ENCODE data around the gene MTERF4.

Gene MTERF4

GRCh38 chr2:241087420-241088268, 14.4 kb downstream of the MTERF4 start:
- no peak for DNase-seq

- no peak for DNase-seq
These were observed 17.1 kb downstream of the MTERF4 start for GRCh38 chr2:241084856-241085444.

- no peak for DNase-seq
These were observed 19.0 kb downstream of the MTERF4 start for GRCh38 chr2:241083091-241083415.

- DNase-seq: no peak
These were observed 19.6 kb downstream of the MTERF4 start for GRCh38 chr2:241082341-241083090.

GRCh38 chr2:241081643-241082340, 20.3 kb downstream of the MTERF4 start:
- DNase-seq: no peak

- no peak for DNase-seq
These were observed 20.9 kb downstream of the MTERF4 start for GRCh38 chr2:241081190-241081642.

- no peak for DNase-seq
These were observed 21.5 kb downstream of the MTERF4 start for GRCh38 chr2:241080405-241081189.

GRCh38 chr2:241074901-241075540, 27.1 kb downstream of the MTERF4 start:
- no peak for DNase-seq

- DNase-seq: no peak
These were observed 27.8 kb downstream of the MTERF4 start for GRCh38 chr2:241074065-241074818.

- no peak for DNase-seq
These were observed 28.7 kb downstream of the MTERF4 start for GRCh38 chr2:241073166-241074064.

- DNase-seq: no peak
These were observed 29.4 kb downstream of the MTERF4 start for GRCh38 chr2:241072553-241073165.

GRCh38 chr2:241072151-241072550, 29.9 kb downstream of the MTERF4 start:
- DNase-seq: no peak

- DNase-seq: no peak
These were observed 30.4 kb downstream of the MTERF4 start for GRCh38 chr2:241071677-241072111.

- no peak for DNase-seq
These were observed 31.0 kb downstream of the MTERF4 start for GRCh38 chr2:241070811-241071676.

GRCh38 chr2:241070361-241070760, 31.7 kb downstream of the MTERF4 start:
- no peak for DNase-seq

GRCh38 chr2:241069821-241070281, 32.2 kb downstream of the MTERF4 start:
- DNase-seq: no peak

- no peak for DNase-seq
These were observed 32.9 kb downstream of the MTERF4 start for GRCh38 chr2:241068942-241069810.

All from NCI-H2081 treated with DMSO at 0.1 percent for 48 hours (cell line).